ENCODE measurements around the gene PGBD5. TPM values are rescaled to one million over a fixed set of nuclear protein-coding genes. Genes with fewer than 3 reads are reported as not detected.

The PGBD5 gene
- total RNA-seq, 1 donor from 2014 or later, result 12.8 TPM

Other genes starting within 250 kb of the PGBD5 start
- gene COG2, start 216.1 kb upstream of the PGBD5 start, total RNA-seq, result 24.6 TPM

Data from Right ventricle myocardium superior (tissue), 1 donor.